ENCODE data around the gene SUDS3. TPM values are rescaled to one million over a fixed set of nuclear protein-coding genes. Genes with fewer than 3 reads are reported as not detected.

Gene SUDS3
- total RNA-seq, 1 experiment from 2014 or later: 50.5 TPM

DNA sequence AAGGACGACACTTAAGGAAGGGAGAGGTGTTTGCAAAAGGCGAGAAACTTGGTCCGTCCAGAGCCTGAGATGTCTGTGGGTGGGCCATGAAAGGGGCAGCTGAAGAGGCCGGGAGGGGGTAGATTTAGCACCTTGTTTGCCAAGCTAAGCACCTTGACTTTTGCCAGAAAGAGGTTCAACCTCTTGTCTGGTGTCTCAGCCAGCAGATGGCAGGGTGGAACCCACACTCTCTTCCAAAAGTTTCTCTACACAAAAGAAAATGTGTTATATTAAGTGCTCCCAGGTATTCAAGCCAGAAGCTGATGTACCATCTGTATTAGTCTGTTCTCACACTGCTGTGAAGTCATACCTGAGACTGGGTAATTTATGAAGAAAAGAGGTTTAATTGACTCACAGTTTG lies 69.9 kb downstream of the SUDS3 start:
- H2AFZ ChIP-seq (ENCODE audit: low read length): no peak overlapping the region
- no peaks in the 10 kb centered on the region for H3K27me3 ChIP-seq (ENCODE audit: insufficient read depth, low read length)
- H2AK5ac ChIP-seq (ENCODE audit: insufficient read length, low read length): no peak overlapping the region
- no peak overlapping the region for H3K27ac ChIP-seq (ENCODE audit: insufficient read length, low read depth, low read length)
- H4K20me1 ChIP-seq (ENCODE audit: control insufficient read depth, insufficient read depth, insufficient read length): no peaks in the 10 kb centered on the region
- no peaks in the 10 kb centered on the region for H3K79me1 ChIP-seq (ENCODE audit: insufficient read depth, low read depth, low read length, poor library complexity, severe bottlenecking)
- H3K14ac ChIP-seq (ENCODE audit: insufficient read depth, low read length): no peak overlapping the region
- H3K23me2 ChIP-seq (ENCODE audit: insufficient read length, low read depth, low read length, poor library complexity, severe bottlenecking): no peaks in the 10 kb centered on the region
- H3K9me3 Mint-ChIP-seq: peaks cover 5 to 7% of the 10 kb centered on the region in 2 experiments; a peak in 1 of 5 replicates
- no peak overlapping the region for H3K4ac ChIP-seq (ENCODE audit: low read depth, low read length)
- no peaks in the 10 kb centered on the region for H3K4me1 ChIP-seq (ENCODE audit: insufficient read depth, low read length)
- no peaks in the 10 kb centered on the region for H3K9me3 ChIP-seq (ENCODE audit: control insufficient read depth, low read depth, low read length)
- no peak overlapping the region for H3K4me3 Mint-ChIP-seq
- H3T11ph ChIP-seq (ENCODE audit: low read length): no peak overlapping the region
- H3K4me2 ChIP-seq (ENCODE audit: insufficient read depth, insufficient read length, low read length): no peak overlapping the region
- no peak overlapping the region for H4K91ac ChIP-seq (ENCODE audit: insufficient read length, low read depth, low read length)
- H2BK12ac ChIP-seq (ENCODE audit: insufficient read length, low read depth, low read length): no peak overlapping the region
- H3K4me1 Mint-ChIP-seq: peaks cover 3% of the 10 kb centered on the region in 2 experiments; a peak in 3 of 4 replicates
- no peaks in the 10 kb centered on the region for H3K36me3 Mint-ChIP-seq (ENCODE audit: insufficient read depth in 1 of 3, low read depth in 3 of 3)
- H2BK5ac ChIP-seq (ENCODE audit: insufficient read length, low read length): no peak overlapping the region
- H2BK120ac ChIP-seq (ENCODE audit: low read depth, low read length, poor library complexity, severe bottlenecking): no peak overlapping the region
- H3K23ac ChIP-seq (ENCODE audit: insufficient read length, low read depth, low read length): no peak overlapping the region
- H3K27me3 Mint-ChIP-seq (ENCODE audit: low read depth): no peaks in the 10 kb centered on the region
- H3K18ac ChIP-seq (ENCODE audit: insufficient read length, low read depth, low read length): no peak overlapping the region
- no peak overlapping the region for H2BK20ac ChIP-seq (ENCODE audit: low read depth, low read length, poor library complexity, severe bottlenecking)
- H3K9ac ChIP-seq (ENCODE audit: extremely low read depth, insufficient read length, low read length): no peak overlapping the region
- peak overlapping the region in 1 of 3 experiments; percentile 36; a peak in 1 of 7 replicates for H3K27ac Mint-ChIP-seq
- no peak overlapping the region for H3K56ac ChIP-seq (ENCODE audit: insufficient read length, low read depth, low read length)
- no peak overlapping the region for H2BK15ac ChIP-seq (ENCODE audit: low read depth, low read length)
- WGBS (ENCODE audit: extremely low coverage, insufficient read length, low lambda C conversion rate): no CpG with 5 or more reads among the region's 4 CpGs
- TF ChIP-seq, protein P1, sequence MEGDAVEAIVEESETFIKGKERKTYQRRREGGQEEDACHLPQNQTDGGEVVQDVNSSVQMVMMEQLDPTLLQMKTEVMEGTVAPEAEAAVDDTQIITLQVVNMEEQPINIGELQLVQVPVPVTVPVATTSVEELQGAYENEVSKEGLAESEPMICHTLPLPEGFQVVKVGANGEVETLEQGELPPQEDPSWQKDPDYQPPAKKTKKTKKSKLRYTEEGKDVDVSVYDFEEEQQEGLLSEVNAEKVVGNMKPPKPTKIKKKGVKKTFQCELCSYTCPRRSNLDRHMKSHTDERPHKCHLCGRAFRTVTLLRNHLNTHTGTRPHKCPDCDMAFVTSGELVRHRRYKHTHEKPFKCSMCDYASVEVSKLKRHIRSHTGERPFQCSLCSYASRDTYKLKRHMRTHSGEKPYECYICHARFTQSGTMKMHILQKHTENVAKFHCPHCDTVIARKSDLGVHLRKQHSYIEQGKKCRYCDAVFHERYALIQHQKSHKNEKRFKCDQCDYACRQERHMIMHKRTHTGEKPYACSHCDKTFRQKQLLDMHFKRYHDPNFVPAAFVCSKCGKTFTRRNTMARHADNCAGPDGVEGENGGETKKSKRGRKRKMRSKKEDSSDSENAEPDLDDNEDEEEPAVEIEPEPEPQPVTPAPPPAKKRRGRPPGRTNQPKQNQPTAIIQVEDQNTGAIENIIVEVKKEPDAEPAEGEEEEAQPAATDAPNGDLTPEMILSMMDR (conservative IDR thresholded peaks at IDR 0.05): peak; percentile 39; the same call in 2 of the 3 replicates
- H3K79me2 ChIP-seq (ENCODE audit: insufficient read depth, low read length): no peaks in the 10 kb centered on the region
- H4K5ac ChIP-seq (ENCODE audit: insufficient read length, low read depth, low read length): no peak overlapping the region
- no peak overlapping the region for H4K8ac ChIP-seq (replicated peaks; ENCODE audit: insufficient read length, low read depth, low read length)
- no peak for DNase-seq
